NB4 (cell line): ENCODE results near the gene METTL26.

Experiments used
- CTCF ChIP-seq: IDR thresholded peaks from one replicate; pipeline ENCODE4 v1.5.1; 2012; ENCODE audit warnings: low read depth, low read length
- TF ChIP-seq, protein P1 (sequence below): IDR thresholded peaks from 2 replicates; pipeline ENCODE4 v1.6.1; 2011; ENCODE audit warnings: low read depth, low read length

DNA sequence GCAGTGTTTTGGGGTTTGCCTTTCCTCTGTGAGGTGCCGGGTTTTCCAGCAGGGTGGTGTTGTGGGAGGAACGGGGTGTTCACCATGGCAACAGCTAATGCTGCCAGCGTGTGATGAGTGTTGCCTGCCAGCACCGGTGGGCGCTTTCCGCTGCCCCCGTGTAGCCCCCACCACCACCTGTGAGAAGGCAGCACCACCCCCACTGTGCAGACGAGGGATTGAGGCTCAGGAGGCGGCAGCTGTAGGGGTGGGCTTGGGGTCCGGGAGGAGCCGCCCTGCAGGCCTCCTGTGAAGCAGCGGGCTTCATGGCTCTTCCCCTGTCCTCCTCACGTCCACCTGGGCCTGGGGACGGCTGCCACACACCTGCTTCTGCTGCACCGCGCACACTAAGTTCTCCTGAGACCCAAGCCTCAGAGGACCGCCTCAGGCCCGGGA lies 41.0 kb downstream of the METTL26 start:
- TF ChIP-seq CTCF: no peak
- TF ChIP-seq, protein P1, sequence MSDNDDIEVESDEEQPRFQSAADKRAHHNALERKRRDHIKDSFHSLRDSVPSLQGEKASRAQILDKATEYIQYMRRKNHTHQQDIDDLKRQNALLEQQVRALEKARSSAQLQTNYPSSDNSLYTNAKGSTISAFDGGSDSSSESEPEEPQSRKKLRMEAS: no peak
